MM.1S (cell line): ENCODE results near the gene TIE1.

Experiments used
- DNase-seq: peaks from one replicate; pipeline ENCODE4 v3.0.0-alpha.2; 2015
- H2AFZ ChIP-seq: fragments of 300-600 bp; sonication (generic); 2 replicates; pipeline ENCODE4 v1.6.0; 2016; ENCODE audit warnings: antibody characterized with exemption, low read length
- H3F3A ChIP-seq: fragments of 300-600 bp; sonication (generic); 2 replicates; pipeline ENCODE4 v1.6.1; 2016; ENCODE audit warnings: mild to moderate bottlenecking, antibody characterized with exemption, low read length, moderate library complexity, mixed read lengths; ENCODE audit not compliant: insufficient read depth
- H3K27ac ChIP-seq: fragments of 300-600 bp; sonication (generic); 2 replicates; pipeline ENCODE4 v1.5.1; 2016; ENCODE audit warnings: mild to moderate bottlenecking, low read length
- H3K27me3 ChIP-seq: fragments of 300-600 bp; sonication (generic); replicated peaks from 2 replicates; pipeline ENCODE4 v1.6.0; 2016; ENCODE audit warnings: low read length; ENCODE audit not compliant: insufficient read depth
- H3K36me3 ChIP-seq: fragments of 300-600 bp; sonication (generic); replicated peaks from 2 replicates; pipeline ENCODE4 v1.6.1; 2016; ENCODE audit warnings: mild to moderate bottlenecking, low read length, mixed read lengths; ENCODE audit not compliant: insufficient read depth
- H3K4me1 ChIP-seq: fragments of 300-600 bp; sonication (generic); 2 replicates; pipeline ENCODE4 v1.6.1; 2016; ENCODE audit warnings: low read length, mixed read lengths
- H3K4me2 ChIP-seq: fragments of 300-600 bp; sonication (generic); 2 replicates; pipeline ENCODE4 v1.6.0; 2016; ENCODE audit warnings: low read depth, low read length
- H3K4me3 ChIP-seq: fragments of 300-600 bp; sonication (generic); 2 replicates; pipeline ENCODE4 v1.5.1; 2016; ENCODE audit warnings: low read length, mixed read lengths
- H3K79me2 ChIP-seq: fragments of 300-600 bp; sonication (generic); 2 replicates; pipeline ENCODE4 v1.6.1; 2016; ENCODE audit warnings: mixed run types, low read length, mixed read lengths
- H3K9ac ChIP-seq: fragments of 300-600 bp; sonication (generic); 2 replicates; pipeline ENCODE4 v1.6.1; 2016; ENCODE audit warnings: low read length, mixed read lengths
- H3K9me2 ChIP-seq: fragments of 300-600 bp; sonication (generic); replicated peaks from 2 replicates; pipeline ENCODE4 v1.6.1; 2016; ENCODE audit warnings: mild to moderate bottlenecking, low read length, mixed read lengths; ENCODE audit not compliant: insufficient read depth
- H3K9me3 ChIP-seq: fragments of 300-600 bp; sonication (generic); replicated peaks from 2 replicates; pipeline ENCODE4 v1.6.1; 2016; ENCODE audit warnings: mild to moderate bottlenecking, low read length, mixed read lengths; ENCODE audit not compliant: insufficient read depth
- H4K20me1 ChIP-seq: fragments of 300-600 bp; sonication (generic); 2 replicates; pipeline ENCODE4 v1.6.1; 2016; ENCODE audit warnings: mild to moderate bottlenecking, low read length, moderate library complexity, mixed read lengths; ENCODE audit not compliant: insufficient read depth
- EZH2 ChIP-seq: fragments of 300-600 bp; sonication (generic); optimal IDR thresholded peaks from 2 replicates; pipeline ENCODE3; 2017; ENCODE audit warnings: low read depth, mild to moderate bottlenecking, antibody characterized with exemption, low read length, mixed read lengths
- EZH2phosphoT487 ChIP-seq: fragments of 300-600 bp; sonication (generic); IDR thresholded peaks from 2 replicates; pipeline ENCODE4 v1.6.1; 2018; ENCODE audit warnings: antibody characterized with exemption, low read length
- TF ChIP-seq, protein P1 (sequence below): fragments of 300-600 bp; sonication (generic); IDR thresholded peaks from 2 replicates; pipeline ENCODE4 v1.5.1; 2016; ENCODE audit warnings: antibody characterized with exemption, low read length, mixed read lengths

The TIE1 gene

DNA sequence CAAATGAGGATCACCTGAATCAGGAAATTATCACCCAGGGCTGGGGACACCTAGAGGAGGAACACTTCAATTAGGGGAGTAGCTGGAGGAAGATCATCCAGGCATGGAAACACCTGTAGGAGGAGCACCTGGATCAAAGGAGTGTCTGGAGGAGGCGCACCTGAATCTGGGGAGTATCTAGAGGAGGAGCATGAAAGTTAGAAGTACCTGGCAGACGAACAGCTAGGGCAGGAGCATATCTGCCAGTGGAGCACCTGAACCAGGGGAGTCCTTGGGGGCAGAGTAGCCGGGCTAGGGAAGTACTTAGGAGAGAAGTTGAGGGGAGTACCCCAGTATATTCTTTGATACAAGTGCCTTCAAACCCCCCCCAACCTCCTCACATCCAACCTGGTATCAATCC lies 16.7 kb upstream of the TIE1 start:
- TF ChIP-seq EZH2 = no peak
- TF ChIP-seq, protein P1, sequence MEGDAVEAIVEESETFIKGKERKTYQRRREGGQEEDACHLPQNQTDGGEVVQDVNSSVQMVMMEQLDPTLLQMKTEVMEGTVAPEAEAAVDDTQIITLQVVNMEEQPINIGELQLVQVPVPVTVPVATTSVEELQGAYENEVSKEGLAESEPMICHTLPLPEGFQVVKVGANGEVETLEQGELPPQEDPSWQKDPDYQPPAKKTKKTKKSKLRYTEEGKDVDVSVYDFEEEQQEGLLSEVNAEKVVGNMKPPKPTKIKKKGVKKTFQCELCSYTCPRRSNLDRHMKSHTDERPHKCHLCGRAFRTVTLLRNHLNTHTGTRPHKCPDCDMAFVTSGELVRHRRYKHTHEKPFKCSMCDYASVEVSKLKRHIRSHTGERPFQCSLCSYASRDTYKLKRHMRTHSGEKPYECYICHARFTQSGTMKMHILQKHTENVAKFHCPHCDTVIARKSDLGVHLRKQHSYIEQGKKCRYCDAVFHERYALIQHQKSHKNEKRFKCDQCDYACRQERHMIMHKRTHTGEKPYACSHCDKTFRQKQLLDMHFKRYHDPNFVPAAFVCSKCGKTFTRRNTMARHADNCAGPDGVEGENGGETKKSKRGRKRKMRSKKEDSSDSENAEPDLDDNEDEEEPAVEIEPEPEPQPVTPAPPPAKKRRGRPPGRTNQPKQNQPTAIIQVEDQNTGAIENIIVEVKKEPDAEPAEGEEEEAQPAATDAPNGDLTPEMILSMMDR = no peak
- H3K27me3 ChIP-seq = no peaks in the 10 kb centered on the region
- no peak overlapping the region for H3K27ac ChIP-seq
- no peaks in the 10 kb centered on the region for H4K20me1 ChIP-seq
- no peaks in the 10 kb centered on the region for H3K4me1 ChIP-seq
- no peaks in the 10 kb centered on the region for H3K9me2 ChIP-seq
- no peak overlapping the region for H3K4me2 ChIP-seq
- H3K36me3 ChIP-seq = no peaks in the 10 kb centered on the region
- H3F3A ChIP-seq = no peaks in the 10 kb centered on the region
- DNase-seq = no peak
- H3K79me2 ChIP-seq = no peaks in the 10 kb centered on the region
- H3K9me3 ChIP-seq = no peaks in the 10 kb centered on the region
- no peak overlapping the region for H3K9ac ChIP-seq
- no peak overlapping the region for H3K4me3 ChIP-seq
- H2AFZ ChIP-seq = no peak overlapping the region

DNA sequence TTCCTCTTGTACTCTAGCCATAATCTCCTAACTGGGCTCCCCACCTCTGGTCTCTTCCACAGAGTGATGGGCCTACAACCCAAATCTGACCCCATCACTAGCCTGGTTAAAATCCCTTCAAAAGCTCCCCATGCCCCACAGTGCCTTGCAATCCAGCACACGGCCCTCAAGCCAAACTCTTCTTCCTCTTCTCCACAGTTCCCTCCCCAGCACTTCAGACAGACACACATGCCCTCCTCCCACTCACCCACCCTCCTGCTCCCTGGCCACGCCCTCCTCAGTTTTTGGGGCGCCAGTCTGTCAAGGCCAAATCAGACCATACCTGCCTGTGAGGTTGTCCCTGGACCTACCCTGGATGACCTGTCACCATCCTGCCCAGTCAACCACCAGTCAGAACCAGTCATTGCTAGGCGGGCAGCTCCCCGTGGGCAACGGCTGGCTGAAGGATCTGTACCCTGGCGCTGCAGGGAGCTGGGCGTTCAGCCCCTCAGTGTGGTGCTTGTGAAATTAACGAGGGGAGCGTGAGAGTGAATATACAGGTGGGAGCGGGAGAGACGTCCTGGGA lies 16.2 kb upstream of the TIE1 start:
- Histone ChIP-seq H4K20me1 (no peaks in the 10 kb centered on the region), H3K79me2 (no peaks in the 10 kb centered on the region), H3K36me3 (no peaks in the 10 kb centered on the region), H3K4me2 (no peak overlapping the region), H3K9me3 (no peaks in the 10 kb centered on the region), H3K27me3 (no peaks in the 10 kb centered on the region), H3K27ac (no peak overlapping the region), H3K4me3 (no peak overlapping the region), H3K4me1 (no peaks in the 10 kb centered on the region), H3F3A (no peaks in the 10 kb centered on the region), H3K9ac (no peak overlapping the region), H3K9me2 (no peaks in the 10 kb centered on the region), H2AFZ (no peak overlapping the region)
- no peak for DNase-seq
- no peak for TF ChIP-seq EZH2phosphoT487
- TF ChIP-seq EZH2 = no peak
- TF ChIP-seq, protein P1 = no peak

DNA sequence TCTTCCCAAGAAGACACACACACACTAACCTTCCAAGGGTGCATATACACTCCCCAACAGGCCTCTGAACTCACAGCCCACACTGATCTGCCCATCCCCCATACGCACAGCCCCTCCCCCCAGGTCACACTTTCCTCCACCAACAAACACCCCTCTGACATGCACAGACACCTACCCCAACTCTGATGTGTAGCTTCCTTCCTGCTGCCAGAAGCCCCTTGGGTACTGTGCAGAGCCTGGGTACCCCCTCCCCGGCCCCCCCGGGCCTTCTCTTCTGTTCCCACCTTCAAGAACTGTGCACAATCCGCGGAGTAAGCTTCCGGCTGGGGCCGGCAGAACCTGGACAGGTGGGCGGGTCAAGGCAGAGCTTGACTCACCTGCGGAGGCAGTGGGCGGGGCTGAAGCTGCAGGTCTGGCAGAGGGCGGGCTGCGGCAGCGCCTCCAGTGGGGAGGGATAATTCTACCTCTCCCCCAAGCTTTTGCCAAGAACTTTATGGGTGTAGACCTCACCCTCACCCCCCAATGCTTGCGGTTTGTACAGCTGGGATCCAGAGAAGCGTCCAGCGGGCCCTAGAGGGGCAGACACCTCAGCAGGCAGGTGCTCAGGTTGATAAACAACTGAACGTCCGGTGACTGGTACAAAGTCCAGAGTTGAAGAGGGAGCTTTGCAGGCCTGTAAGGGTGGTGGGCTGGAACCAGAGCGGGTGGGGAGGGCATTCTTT lies 15.4 kb upstream of the TIE1 start, which contains the start of gene C1orf210:
TSS of gene C1orf210 (minus strand) at position 313 of the 722 bp plus-strand sequence. CDS start 2,311 bp downstream, outside the sequence.
- Histone ChIP-seq H3K4me3 (no peak within 1 kb of the TSS), H3K79me2 (no peaks in the 10 kb centered on the region), H3K9me3 (no peaks in the 10 kb centered on the region), H4K20me1 (no peaks in the 10 kb centered on the region), H2AFZ (no peak within 1 kb of the TSS), H3K4me2 (no peak within 1 kb of the TSS), H3K36me3 (no peaks in the 10 kb centered on the region), H3K4me1 (no peaks in the 10 kb centered on the region), H3K27ac (no peak within 1 kb of the TSS), H3K27me3 (no peaks in the 10 kb centered on the region), H3K9ac (no peak within 1 kb of the TSS), H3K9me2 (no peaks in the 10 kb centered on the region), H3F3A (no peaks in the 10 kb centered on the region)
- TF ChIP-seq, protein P1 = no peak
- TF ChIP-seq EZH2 = no peak
- TF ChIP-seq EZH2phosphoT487 = no peak
- DNase-seq = no peak
